WTC11 (cell line): ENCODE data around the gene DNMT3A. TPM values are rescaled to one million over a fixed set of nuclear protein-coding genes. Genes with fewer than 3 reads are reported as not detected.

Experiments
- ARID4B ChIP-seq: sonication (generic); formaldehyde crosslinking; IDR thresholded peaks from 2 replicates; pipeline ENCODE4 v1.8.0; 2023; ENCODE audit warnings: missing genetic modification reagents, mild to moderate bottlenecking, borderline replicate concordance
- ATF1 ChIP-seq: sonication (generic); formaldehyde crosslinking; IDR thresholded peaks from 2 replicates; pipeline ENCODE4 v1.8.1; 2023; ENCODE audit warnings: mild to moderate bottlenecking, moderate library complexity, missing genetic modification reagents
- E2F5 ChIP-seq: sonication (generic); formaldehyde crosslinking; IDR thresholded peaks from 2 replicates; pipeline ENCODE4 v1.8.1; 2022; ENCODE audit warnings: mild to moderate bottlenecking, moderate library complexity, missing genetic modification reagents
- ETV6 ChIP-seq: sonication (generic); formaldehyde crosslinking; IDR thresholded peaks from 2 replicates; pipeline ENCODE4 v1.8.1; 2022; ENCODE audit warnings: mild to moderate bottlenecking, missing genetic modification reagents
- HMGXB4 ChIP-seq: sonication (generic); formaldehyde crosslinking; IDR thresholded peaks from 2 replicates; pipeline ENCODE4 v1.8.1; 2023; ENCODE audit warnings: mild to moderate bottlenecking, moderate library complexity, missing genetic modification reagents
- ZNF425 ChIP-seq: fragments of 250-450 bp; sonication (Bioruptor Pico); conservative IDR thresholded peaks from 2 replicates; pipeline ENCODE4 v1.9.0; 2021; ENCODE audit warnings: mild to moderate bottlenecking
- total RNA-seq: library from RNA; stranded (reverse); gene quantifications from 3 replicates; pipeline ENCODE4 v1.2.3, GENCODE V29; 2021
- TF ChIP-seq, protein P1 (sequence below): sonication (generic); formaldehyde crosslinking; IDR thresholded peaks from 2 replicates; pipeline ENCODE4 v1.8.1; 2023; ENCODE audit warnings: mild to moderate bottlenecking, missing genetic modification reagents
- TF ChIP-seq, protein P2 (sequence below): sonication (generic); formaldehyde crosslinking; conservative IDR thresholded peaks from 2 replicates; pipeline ENCODE4 v1.8.1; 2022; ENCODE audit warnings: mild to moderate bottlenecking, missing genetic modification reagents
- TF ChIP-seq, protein P3 (sequence below): sonication (generic); formaldehyde crosslinking; IDR thresholded peaks from 2 replicates; pipeline ENCODE4 v1.8.0; 2023; ENCODE audit warnings: mild to moderate bottlenecking, missing genetic modification reagents

Gene DNMT3A
- total RNA-seq, 1 experiment from 2014 or later = 154 TPM

GRCh38 chr2:25314514-25315315 lies 27.0 kb downstream of the DNMT3A start (continued):
- TF ChIP-seq ARID4B (CRISPR knock-in tag) (no peak), HMGXB4 (CRISPR knock-in tag) (peak; percentile 19; the same call in 1 of the 2 replicates), ETV6 (CRISPR knock-in tag) (0 out of 2 replicates have a peak, but pooled peaks have one; percentile 47), ZNF425 (CRISPR knock-in tag) (no peak), E2F5 (CRISPR knock-in tag) (0 out of 2 replicates have a peak, but pooled peaks have one; percentile 56), ATF1 (no peak)
- TF ChIP-seq, protein P1, sequence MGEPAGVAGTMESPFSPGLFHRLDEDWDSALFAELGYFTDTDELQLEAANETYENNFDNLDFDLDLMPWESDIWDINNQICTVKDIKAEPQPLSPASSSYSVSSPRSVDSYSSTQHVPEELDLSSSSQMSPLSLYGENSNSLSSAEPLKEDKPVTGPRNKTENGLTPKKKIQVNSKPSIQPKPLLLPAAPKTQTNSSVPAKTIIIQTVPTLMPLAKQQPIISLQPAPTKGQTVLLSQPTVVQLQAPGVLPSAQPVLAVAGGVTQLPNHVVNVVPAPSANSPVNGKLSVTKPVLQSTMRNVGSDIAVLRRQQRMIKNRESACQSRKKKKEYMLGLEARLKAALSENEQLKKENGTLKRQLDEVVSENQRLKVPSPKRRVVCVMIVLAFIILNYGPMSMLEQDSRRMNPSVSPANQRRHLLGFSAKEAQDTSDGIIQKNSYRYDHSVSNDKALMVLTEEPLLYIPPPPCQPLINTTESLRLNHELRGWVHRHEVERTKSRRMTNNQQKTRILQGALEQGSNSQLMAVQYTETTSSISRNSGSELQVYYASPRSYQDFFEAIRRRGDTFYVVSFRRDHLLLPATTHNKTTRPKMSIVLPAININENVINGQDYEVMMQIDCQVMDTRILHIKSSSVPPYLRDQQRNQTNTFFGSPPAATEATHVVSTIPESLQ = no peak
- TF ChIP-seq, protein P2, sequence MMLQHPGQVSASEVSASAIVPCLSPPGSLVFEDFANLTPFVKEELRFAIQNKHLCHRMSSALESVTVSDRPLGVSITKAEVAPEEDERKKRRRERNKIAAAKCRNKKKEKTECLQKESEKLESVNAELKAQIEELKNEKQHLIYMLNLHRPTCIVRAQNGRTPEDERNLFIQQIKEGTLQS = no peak
- TF ChIP-seq, protein P3, sequence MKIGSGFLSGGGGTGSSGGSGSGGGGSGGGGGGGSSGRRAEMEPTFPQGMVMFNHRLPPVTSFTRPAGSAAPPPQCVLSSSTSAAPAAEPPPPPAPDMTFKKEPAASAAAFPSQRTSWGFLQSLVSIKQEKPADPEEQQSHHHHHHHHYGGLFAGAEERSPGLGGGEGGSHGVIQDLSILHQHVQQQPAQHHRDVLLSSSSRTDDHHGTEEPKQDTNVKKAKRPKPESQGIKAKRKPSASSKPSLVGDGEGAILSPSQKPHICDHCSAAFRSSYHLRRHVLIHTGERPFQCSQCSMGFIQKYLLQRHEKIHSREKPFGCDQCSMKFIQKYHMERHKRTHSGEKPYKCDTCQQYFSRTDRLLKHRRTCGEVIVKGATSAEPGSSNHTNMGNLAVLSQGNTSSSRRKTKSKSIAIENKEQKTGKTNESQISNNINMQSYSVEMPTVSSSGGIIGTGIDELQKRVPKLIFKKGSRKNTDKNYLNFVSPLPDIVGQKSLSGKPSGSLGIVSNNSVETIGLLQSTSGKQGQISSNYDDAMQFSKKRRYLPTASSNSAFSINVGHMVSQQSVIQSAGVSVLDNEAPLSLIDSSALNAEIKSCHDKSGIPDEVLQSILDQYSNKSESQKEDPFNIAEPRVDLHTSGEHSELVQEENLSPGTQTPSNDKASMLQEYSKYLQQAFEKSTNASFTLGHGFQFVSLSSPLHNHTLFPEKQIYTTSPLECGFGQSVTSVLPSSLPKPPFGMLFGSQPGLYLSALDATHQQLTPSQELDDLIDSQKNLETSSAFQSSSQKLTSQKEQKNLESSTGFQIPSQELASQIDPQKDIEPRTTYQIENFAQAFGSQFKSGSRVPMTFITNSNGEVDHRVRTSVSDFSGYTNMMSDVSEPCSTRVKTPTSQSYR (CRISPR knock-in tag) = peak; percentile 95; the same call in 1 of the 2 replicates
